WTC11 (cell line): ENCODE results near the gene RPRD1A. TPM values are rescaled to one million over a fixed set of nuclear protein-coding genes. Genes with fewer than 3 reads are reported as not detected.

Source experiments
- ATF2 ChIP-seq: sonication (generic); formaldehyde crosslinking; IDR thresholded peaks from 2 replicates; pipeline ENCODE4 v1.8.1; 2022; ENCODE audit warnings: low read depth, missing genetic modification reagents, borderline replicate concordance
- ATF6 ChIP-seq: sonication (generic); formaldehyde crosslinking; IDR thresholded peaks from 2 replicates; pipeline ENCODE4 v1.8.1; 2023; ENCODE audit warnings: mild to moderate bottlenecking, missing genetic modification reagents
- CDX4 ChIP-seq: fragments of 250-450 bp; sonication (Bioruptor Pico); IDR thresholded peaks from 2 replicates; pipeline ENCODE4 v1.9.0; 2021; ENCODE audit warnings: moderate library complexity, mild to moderate bottlenecking, inconsistent platforms, borderline replicate concordance
- CREB1 ChIP-seq: sonication (generic); formaldehyde crosslinking; IDR thresholded peaks from 2 replicates; pipeline ENCODE4 v1.8.0; 2023; ENCODE audit warnings: mild to moderate bottlenecking, missing genetic modification reagents
- CREM ChIP-seq: sonication (generic); formaldehyde crosslinking; IDR thresholded peaks from 2 replicates; pipeline ENCODE4 v1.8.1; 2022; ENCODE audit warnings: mild to moderate bottlenecking, missing genetic modification reagents, moderate library complexity
- ETV6 ChIP-seq: sonication (generic); formaldehyde crosslinking; IDR thresholded peaks from 2 replicates; pipeline ENCODE4 v1.8.1; 2022; ENCODE audit warnings: mild to moderate bottlenecking, missing genetic modification reagents
- HMGXB4 ChIP-seq: sonication (generic); formaldehyde crosslinking; IDR thresholded peaks from 2 replicates; pipeline ENCODE4 v1.8.1; 2023; ENCODE audit warnings: mild to moderate bottlenecking, moderate library complexity, missing genetic modification reagents
- IRF1 ChIP-seq: sonication (generic); formaldehyde crosslinking; IDR thresholded peaks from 2 replicates; pipeline ENCODE4 v1.8.0; 2023; ENCODE audit warnings: missing genetic modification reagents
- IRF2 ChIP-seq: sonication (generic); formaldehyde crosslinking; IDR thresholded peaks from 2 replicates; pipeline ENCODE4 v1.8.0; 2022; ENCODE audit warnings: low read depth, missing genetic modification reagents, borderline replicate concordance
- JAZF1 ChIP-seq: fragments of 250-450 bp; sonication (Bioruptor Pico); IDR thresholded peaks from 2 replicates; pipeline ENCODE4 v1.9.0; 2021; ENCODE audit warnings: moderate library complexity, mild to moderate bottlenecking, inconsistent platforms
- MAX ChIP-seq: sonication (generic); formaldehyde crosslinking; IDR thresholded peaks from 2 replicates; pipeline ENCODE4 v1.8.0; 2022; ENCODE audit warnings: mild to moderate bottlenecking, missing genetic modification reagents
- MLX ChIP-seq: sonication (generic); formaldehyde crosslinking; IDR thresholded peaks from 2 replicates; pipeline ENCODE4 v1.8.1; 2023; ENCODE audit warnings: mild to moderate bottlenecking, missing genetic modification reagents, moderate library complexity
- NR1H2 ChIP-seq: sonication (generic); formaldehyde crosslinking; IDR thresholded peaks from 2 replicates; pipeline ENCODE4 v1.9.0; 2021; ENCODE audit warnings: mild to moderate bottlenecking, moderate library complexity, missing genetic modification reagents
- SMAD4 ChIP-seq: sonication (generic); formaldehyde crosslinking; IDR thresholded peaks from 2 replicates; pipeline ENCODE4 v1.8.0; 2022; ENCODE audit warnings: mild to moderate bottlenecking, missing genetic modification reagents
- USF1 ChIP-seq: sonication (generic); formaldehyde crosslinking; IDR thresholded peaks from 2 replicates; pipeline ENCODE4 v1.8.0; 2022; ENCODE audit warnings: mild to moderate bottlenecking, missing genetic modification reagents
- ZNF281 ChIP-seq: sonication (generic); formaldehyde crosslinking; IDR thresholded peaks from 2 replicates; pipeline ENCODE4 v1.8.0; 2023; ENCODE audit warnings: mild to moderate bottlenecking, missing genetic modification reagents
- ZNF396 ChIP-seq: fragments of 250-450 bp; sonication (Bioruptor Pico); IDR thresholded peaks from 2 replicates; pipeline ENCODE4 v1.8.0; 2021; ENCODE audit warnings: mild to moderate bottlenecking, moderate library complexity, borderline replicate concordance
- ZNF532 ChIP-seq: fragments of 250-450 bp; sonication (Bioruptor Pico); IDR thresholded peaks from 2 replicates; pipeline ENCODE4 v1.9.0; 2021; ENCODE audit warnings: mild to moderate bottlenecking, borderline replicate concordance
- total RNA-seq: library from RNA; stranded (reverse); gene quantifications from 3 replicates; pipeline ENCODE4 v1.2.3, GENCODE V29; 2021

RPRD1A gene
- total RNA-seq, 1 experiment from 2014 or later: 115 TPM

- TF ChIP-seq SMAD4 (CRISPR knock-in tag) (no peak), MAX (CRISPR knock-in tag) (0 out of 2 replicates have a peak, but pooled peaks have one; percentile 16), ATF6 (no peak), HMGXB4 (no peak), NR1H2 (no peak), ZNF396 (CRISPR knock-in tag) (no peak), ATF2 (CRISPR knock-in tag) (0 out of 2 replicates have a peak, but pooled peaks have one; percentile 41), IRF1 (no peak), ZNF281 (CRISPR knock-in tag) (no peak), MLX (CRISPR knock-in tag) (no peak), ZNF532 (CRISPR knock-in tag) (no peak), USF1 (CRISPR knock-in tag) (no peak), IRF2 (no peak), CREM (CRISPR knock-in tag) (peak; percentile 94), CDX4 (no peak), JAZF1 (no peak), CREB1 (CRISPR knock-in tag) (peak; percentile 49; the same call in 1 of the 2 replicates), ETV6 (CRISPR knock-in tag) (no peak)
Measured at GRCh38 chr18:36067055-36067957, at the start of gene RPRD1A (continued).
